HG03025 (cell line): ENCODE data around the gene LYST.
"Not testable (repeated sequence)": the region's sequence is repeated elsewhere in the genome, so short reads cannot be mapped to it uniquely, and the experiment has no call there.

Experiments used
- ATAC-seq: cut with Tn5 transposase; IDR thresholded peaks from one replicate; pipeline ENCODE4 v1.9.1; 2021; ENCODE audit warnings: mild to moderate bottlenecking, moderate library complexity; ENCODE audit not compliant: unreplicated experiment, low FRiP score

The LYST gene

GRCh38 chr1:235866205-235866912 lies at the start of gene LYST:
TSS of gene LYST (minus strand) at chr1:235866906. CDS start at chr1:235830417, 36,489 bp downstream.
- peak; percentile 52 for ATAC-seq

DNA sequence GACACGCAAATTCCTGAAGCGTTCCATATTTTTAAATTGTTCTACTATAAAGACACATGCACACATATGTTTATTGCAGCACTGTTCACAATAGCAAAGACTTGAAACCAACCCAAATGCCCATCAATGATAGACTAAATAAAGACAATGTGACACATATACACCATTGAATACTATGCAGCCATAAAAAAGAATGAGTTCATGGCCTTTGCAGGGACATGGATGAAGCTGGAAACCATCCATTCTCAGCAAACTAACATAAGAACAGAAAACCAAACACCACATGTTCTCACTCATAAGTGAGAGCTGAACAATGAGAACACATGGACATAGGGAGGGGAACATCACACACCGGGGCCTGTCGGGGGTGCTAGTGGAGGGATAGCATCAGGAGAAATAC lies 48.8 kb upstream of the LYST start:
- not testable (repeated sequence) for ATAC-seq

- no peak for ATAC-seq
Measured at GRCh38 chr1:235913311-235913710, 46.6 kb upstream of the LYST start.

DNA sequence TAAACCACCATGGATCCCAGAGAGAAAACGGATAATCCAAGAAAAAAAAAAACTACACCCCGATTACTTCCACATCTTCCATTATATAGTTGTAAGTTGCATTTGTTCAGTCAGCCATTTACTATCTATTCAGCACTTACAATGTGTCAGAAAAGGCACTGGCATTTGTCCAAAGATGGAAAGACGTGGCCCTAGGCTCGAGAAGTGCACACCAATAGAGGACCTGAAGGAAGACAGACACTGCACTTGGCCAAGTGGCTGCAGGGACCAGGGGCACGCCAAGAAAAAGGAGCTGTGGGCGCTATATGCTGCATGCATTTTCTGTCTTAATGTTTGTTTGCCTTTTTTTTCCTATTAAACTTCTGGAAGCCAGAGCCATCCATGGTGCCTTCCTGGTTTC lies 45.2 kb upstream of the LYST start:
- ATAC-seq = no peak

DNA sequence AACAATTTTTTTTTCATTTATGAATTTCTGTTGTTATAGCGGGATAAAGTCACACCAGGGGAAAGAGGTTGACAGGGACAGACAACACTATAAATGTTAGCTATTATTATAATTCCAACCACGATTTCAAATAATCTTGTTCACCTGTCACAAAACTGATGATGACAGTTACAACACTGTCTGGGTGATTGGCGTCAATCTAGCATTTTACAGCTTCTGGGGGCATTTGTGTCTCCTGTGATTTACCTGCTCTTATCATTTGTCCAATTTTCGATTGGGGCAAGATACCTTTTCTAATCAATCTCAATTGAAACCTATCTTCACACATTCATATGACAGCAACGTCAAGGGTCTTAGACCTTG lies 44.6 kb upstream of the LYST start:
- ATAC-seq = no peak

DNA sequence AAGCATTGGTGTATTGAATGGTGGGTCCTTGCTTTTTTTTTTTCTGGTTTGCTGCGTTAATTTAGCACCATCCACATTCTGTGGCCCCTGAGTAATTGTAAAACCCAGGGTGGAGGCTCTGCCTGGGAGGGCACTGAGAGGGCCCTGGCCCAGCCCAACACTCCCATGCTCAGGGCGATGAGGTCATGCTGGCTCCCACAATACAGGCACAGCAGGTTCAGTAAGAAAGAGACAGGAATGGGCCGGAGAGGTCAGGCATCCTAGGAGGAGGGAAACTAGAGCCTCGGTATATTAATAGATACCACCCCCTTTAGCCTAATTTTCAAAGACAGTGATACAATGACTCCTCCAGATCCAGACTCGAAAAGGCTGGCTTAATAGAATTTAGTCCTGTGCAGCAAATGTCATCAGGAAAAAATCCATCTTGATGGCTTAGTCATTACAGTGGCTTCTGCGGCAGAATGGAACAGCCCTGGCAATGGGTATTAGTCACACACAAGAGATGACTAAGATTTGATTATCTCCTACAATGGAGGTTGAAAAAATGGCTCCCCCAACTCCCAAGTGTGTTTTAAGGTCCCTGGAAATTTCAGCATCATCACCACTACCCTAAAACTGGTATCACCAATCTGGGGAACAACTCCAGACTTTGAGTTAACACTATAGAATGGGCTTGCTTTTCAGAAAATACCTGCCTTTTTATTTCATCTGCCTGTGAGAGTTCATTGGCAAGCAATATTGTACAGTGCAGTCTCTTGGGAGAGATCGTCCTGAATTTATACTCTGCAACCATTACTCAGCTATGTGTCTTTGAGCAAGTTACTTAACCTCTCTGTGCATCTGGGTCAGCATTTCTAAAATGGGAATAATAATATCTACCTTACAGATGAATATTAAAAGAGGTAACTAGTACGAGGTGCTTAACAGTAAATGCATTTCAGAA lies 43.9 kb upstream of the LYST start:
- no peak for ATAC-seq

DNA sequence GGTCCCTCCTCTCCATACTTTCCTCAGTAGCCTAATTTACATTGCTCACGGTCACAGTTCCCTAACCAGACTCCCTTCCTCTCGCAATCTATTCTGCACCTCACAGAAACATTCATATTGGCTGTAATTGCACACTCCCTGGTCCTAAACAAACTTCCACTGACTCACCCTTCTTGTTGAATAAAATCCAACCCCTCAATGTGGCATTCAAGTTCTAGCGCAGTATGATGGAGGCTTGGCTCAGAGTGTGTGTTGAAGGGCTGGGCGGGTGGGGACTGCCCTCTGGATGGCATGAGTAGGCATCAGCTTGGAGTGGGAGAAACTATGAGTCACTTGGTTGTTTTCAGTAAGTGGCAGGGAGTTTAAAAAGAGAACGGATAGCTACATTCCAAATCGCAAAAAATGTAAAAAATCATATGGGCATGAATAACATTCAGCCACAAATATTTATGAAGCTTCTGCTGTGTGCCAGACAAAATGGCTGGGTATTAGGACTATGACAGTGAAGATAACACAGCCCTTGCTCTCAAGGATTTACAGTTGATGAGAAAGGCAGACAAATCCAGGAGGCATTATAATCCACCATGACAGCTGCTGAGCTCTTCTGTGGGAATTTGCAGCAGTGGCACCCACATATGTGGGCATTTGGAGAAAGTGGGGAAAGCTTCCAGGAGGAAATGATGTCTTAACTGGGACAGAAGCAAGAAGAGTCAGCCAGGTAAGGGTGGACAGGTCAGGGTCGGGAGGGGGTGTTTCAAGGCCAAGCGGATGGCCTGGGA lies 42.2 kb upstream of the LYST start:
- no peak for ATAC-seq

DNA sequence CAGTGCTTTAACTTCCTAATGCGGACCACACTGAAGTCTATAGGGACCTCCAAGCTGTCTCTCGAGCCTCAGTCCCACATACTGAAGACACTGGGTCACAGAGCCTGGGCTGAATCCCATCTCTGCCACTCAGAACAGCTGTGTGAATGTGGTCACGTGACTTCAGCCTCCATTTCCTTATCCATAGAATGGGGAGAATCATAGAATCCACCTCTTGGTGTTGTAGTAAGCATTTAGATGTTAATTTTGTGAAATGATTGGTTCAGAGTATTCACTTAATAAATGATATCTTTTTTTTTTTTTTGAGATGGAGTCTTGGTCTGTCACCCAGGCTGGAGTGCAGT lies 41.2 kb upstream of the LYST start:
- ATAC-seq = no peak

DNA sequence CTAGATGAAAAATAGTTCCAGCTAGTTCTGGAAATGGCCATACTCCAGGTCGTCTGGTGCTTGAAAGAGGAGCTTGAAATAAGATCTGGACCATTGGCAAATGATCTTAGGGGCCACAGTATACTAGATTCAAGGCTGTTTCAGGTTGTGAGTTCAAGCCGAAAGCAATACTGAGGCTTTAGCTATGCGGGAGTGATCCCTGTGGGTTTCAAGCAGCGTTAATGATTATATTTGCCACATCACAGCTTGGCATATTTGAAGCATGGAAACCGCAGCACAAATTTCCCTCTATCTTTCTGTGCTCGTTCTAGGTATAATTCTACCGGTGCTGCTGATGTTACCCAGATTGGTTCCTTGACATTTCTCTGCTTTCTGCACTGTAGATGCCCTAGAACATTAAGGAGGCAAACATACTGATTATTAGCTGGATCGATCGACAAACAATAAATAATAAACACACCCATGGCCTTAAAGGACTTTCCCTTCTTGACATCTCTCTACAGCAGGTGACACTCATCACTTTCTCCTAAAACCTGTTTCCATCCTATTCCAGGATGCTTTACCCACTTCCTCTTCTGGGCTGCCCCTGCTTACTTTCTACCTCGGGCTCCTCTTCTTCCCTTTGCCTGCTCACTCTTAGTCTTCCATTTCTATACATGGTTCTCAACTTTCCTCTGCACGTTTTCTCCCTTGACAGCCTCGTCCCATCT lies 40.6 kb upstream of the LYST start:
- no peak for ATAC-seq

DNA sequence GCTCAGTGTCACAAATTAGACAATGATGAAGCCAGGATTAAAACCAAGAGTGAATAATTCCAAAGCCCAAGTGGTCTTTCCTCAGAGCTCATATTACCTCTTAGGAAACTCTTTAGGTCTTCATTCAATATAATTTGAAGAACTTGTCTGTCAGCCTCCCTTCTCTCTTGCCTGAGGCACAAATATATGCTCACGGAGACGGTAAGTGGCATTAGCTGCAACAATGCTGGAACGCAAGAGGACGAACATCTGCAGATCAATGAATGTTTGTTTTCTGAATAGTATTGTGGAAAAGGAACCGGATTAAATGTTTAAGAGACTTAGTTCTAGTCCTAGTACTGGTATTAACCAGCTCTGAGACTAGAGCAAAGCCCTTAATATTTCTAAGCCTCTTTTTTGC lies 39.7 kb upstream of the LYST start:
- no peak for ATAC-seq

DNA sequence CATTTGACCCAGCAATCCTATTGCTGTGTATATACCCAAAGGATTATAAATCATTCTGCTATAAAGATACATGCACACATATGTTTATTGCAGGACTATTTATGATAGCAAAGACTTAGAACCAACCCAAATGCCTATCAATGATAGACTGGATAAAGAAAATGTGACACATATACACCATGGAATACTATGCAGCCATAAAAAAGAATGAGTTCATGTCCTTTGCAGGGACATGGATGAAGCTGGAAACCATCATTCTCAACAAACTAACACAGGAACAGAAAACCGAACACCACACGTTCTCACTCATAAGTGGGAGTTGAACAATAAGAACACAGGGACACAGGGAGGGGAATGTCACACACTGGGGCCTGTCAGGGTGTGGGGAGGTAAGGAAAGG lies 37.1 kb upstream of the LYST start:
- not testable (repeated sequence) for ATAC-seq

DNA sequence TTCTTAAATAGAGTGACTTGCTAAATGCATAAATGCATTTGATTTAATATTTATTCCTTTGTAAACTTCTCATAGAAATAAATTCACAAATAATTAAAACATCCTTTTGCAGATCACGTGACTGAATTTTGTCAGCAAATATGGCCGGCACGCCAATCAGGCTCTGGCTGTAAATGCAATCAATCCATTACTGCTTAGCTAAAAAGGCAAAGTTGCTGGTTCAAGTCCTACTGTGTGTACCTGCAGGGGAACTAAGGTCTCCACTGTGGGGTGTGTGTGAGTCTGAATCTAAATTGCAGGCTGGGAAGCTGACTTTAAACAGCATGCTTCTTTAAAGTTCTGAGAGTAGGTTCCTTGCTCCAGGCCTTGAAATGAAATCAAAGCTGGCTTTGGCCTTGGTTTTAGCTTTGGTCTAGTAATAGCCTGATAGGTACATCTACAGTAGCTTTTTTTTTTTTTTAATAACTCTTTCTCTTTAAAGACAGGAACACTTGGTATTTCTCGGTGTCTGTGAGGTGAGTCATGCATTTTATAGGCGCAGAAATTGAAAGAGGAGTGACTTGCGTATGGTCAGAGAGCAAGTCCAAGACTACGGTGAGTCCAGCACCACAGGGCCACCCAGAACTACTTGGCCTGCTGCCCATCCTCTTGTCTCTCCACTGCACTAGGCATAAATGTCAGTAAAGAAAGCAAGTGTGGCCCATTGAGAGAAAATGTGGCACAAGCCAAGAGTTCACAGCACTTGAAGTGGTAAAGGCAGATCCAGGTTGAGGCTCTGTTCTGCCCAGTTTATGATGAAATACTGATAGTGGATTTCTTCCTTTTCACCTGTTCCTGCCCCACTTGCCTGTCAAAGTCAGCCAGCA lies 36.2 kb upstream of the LYST start:
- no peak for ATAC-seq

- no peak for ATAC-seq
Measured at GRCh38 chr1:235901461-235901860, 34.8 kb upstream of the LYST start.

- ATAC-seq = no peak
Measured at GRCh38 chr1:235898126-235898525, 31.4 kb upstream of the LYST start.

DNA sequence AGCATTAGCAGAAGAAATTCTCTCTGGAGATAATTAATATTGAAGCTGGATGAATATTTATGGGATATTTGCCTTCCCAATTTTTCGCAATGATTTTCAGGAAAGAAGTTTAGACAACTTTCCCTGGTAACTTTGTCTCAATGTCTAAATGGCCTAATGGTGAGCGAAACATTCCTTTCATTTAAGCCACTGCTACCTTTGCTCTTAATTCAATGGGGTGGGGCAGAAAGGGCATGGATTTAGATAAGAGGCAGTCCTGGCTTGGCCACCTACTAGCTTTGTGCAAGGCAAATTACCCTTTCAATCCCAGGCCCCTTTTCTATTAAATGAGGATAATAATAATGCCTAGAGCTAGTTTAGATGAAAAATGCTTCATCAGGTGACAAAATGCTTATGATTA lies 27.1 kb upstream of the LYST start:
- no peak for ATAC-seq

DNA sequence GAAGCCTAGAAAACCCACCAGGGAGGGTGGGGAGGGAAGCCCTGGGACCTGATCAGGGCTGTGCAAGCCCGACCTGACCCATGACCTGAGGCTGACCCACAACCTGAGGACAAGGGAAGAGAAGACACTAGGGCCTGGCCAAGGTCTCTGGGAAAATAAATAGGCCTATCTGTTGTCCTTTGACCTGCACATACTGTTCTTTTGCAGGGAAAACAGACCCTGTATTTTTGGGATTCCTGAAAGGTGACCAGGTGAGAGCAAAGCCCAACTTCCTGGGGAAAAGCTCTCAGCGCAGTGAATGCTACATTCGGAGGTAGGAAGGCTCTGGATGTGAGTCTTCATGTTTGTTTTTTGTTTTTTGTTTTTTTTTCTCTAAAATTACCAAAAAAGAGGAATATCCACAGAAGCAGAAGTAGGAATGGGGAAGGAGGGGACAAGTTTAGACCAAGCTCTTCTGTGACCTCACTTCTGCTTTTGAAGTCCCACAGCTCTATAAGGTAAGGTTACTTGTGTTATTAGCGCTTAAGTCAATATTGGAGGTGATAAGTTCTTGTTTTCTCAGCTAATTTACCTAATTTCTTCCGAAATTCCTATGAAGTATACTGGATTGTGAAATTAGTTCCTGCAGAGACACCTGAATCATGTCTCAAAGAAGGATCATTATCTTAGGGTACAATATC lies 26.2 kb upstream of the LYST start:
- ATAC-seq = no peak

DNA sequence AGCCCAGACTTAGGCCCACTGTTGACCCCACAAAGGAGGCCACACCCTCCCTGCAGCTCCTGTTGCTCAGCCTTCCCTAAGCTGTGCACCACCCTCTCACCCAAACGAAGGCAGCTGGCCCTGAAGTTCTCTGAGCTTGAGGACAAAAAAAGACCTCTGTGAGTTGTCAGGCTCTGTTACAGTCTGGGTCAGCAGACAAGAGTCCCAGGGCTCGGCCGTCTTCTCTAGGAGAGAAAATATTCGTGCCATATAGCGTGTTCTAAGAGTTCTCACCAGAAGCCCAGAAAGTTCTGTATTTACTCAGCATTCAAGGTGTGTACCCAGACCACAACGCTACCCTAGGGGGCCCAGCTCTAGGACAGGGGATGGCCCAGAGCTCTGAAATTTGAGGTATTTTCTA lies 25.5 kb upstream of the LYST start:
- ATAC-seq = no peak

DNA sequence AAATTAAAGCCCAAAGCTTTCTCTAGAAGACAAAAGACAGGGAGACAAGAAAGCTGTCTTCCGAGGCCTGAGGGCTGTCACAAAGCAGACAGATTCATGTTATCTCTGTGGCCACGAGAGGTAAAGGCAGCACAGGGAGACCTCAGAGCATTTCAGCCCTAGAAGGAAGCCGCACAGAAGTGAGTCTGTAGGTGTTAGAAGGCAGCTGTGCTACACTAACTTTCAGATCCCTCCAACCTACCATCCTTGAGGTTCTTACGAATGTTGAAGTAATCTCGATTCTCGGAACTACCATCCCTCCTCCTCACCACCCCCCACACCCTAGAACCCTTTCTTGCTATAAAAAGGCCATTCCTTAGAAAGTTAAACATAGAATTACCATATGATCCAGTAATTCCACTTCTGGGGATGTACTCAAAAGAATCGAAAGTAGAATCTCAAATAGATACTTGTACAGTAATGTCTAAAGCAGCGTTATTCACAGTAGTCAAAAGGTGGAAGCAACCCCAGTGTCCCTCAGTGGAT lies 21.5 kb upstream of the LYST start:
- ATAC-seq = peak; percentile 96

DNA sequence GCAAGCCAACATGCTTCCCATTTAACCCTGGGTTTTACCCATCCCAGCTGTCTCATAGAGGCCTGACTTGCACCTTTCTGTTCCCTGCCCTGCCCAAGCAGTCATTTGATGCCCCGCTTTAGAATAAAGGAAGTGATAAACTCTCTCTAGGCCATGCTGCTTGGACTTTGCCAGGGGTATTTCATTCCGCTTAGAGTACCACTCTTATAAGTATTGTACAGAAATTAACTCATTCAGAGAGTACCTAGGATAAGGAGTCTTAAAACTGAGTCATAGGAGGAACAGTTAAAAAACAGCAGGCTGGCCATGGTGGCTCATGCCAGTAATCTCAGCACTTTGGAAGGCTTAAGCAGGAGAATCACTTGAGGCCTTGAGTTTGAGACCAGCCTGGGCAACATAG lies 21.0 kb upstream of the LYST start:
- ATAC-seq = no peak
